ENCODE results near the gene TPM4.
"Not testable (repeated sequence)": the region's sequence is repeated elsewhere in the genome, so short reads cannot be mapped to it uniquely, and the experiment has no call there.

The TPM4 gene

GRCh38 chr19:16074488-16075365 is 1.6 kb upstream of the TPM4 start:
- DNase-seq = no peak

- no peak for DNase-seq
These were observed 703 bp upstream of the TPM4 start for GRCh38 chr19:16075430-16076153.

- DNase-seq = no peak
These were observed 790 bp downstream of the TPM4 start for GRCh38 chr19:16076958-16077611.

GRCh38 chr19:16077984-16078758 is 1.9 kb downstream of the TPM4 start:
- DNase-seq = no peak

- DNase-seq = peak; percentile 41
These were observed 2.7 kb downstream of the TPM4 start for GRCh38 chr19:16078759-16079707.

- no peak for DNase-seq
These were observed 7.9 kb downstream of the TPM4 start for GRCh38 chr19:16084067-16084685.

- no peak for DNase-seq
These were observed 8.8 kb downstream of the TPM4 start for GRCh38 chr19:16085115-16085514.

GRCh38 chr19:16087404-16087803 is 11.1 kb downstream of the TPM4 start:
- not testable (repeated sequence) for DNase-seq

- DNase-seq = no peak
These were observed 11.6 kb downstream of the TPM4 start for GRCh38 chr19:16087940-16088339.

- DNase-seq = no peak
These were observed 12.2 kb downstream of the TPM4 start for GRCh38 chr19:16088351-16089009.

- no peak for DNase-seq
These were observed 12.9 kb downstream of the TPM4 start for GRCh38 chr19:16089010-16089846.

- no peak for DNase-seq
These were observed 15.5 kb downstream of the TPM4 start for GRCh38 chr19:16091546-16092475.

- DNase-seq = no peak
These were observed 18.2 kb downstream of the TPM4 start for GRCh38 chr19:16094360-16095070.

GRCh38 chr19:16095071-16095571 is 18.8 kb downstream of the TPM4 start:
- DNase-seq = no peak

GRCh38 chr19:16096280-16096855 is 20.1 kb downstream of the TPM4 start:
- no peak for DNase-seq

GRCh38 chr19:16098416-16098768 is 22.1 kb downstream of the TPM4 start:
- DNase-seq = no peak

- no peak for DNase-seq
These were observed 22.5 kb downstream of the TPM4 start for GRCh38 chr19:16098821-16099220.
